ENCODE results near the gene C1orf122.

The C1orf122 gene

DNA sequence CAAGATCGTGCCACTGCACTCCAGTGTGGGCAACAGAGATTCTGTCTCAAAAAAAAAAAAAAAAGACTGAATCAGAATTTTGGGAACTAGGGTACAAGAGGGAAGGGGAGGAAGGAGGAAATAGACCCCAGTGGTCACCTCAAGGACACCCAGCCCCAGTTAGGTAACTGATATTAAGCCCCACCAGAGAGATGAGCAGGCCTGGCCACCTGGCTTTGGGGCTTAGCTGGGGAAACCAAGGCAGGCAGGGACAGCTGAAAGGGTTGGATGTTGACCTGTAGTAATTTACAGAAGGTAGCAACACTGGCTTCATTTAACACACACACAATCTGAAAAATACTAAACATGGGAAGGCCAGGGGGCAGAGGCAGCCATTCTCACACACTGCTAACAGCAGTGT lies 5.2 kb upstream of the C1orf122 start:
- no peak for DNase-seq

DNA sequence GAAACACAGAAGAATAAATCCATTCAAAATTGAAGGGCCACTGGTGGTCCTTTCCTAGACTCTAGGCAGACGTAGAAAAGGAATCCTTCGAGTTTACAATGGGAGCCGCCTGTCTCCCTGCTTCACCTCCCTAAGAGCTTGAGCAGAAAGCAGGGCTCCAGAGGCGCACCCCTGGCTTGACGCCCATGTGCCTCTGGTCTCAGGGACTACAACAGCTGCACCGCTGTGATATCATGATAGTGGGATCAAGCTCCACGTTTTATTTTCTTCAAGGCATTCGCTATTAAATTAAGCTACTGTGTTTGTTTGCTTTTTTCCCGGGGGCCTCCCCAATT lies 403 bp upstream of the C1orf122 start:
- DNase-seq = no peak

DNA sequence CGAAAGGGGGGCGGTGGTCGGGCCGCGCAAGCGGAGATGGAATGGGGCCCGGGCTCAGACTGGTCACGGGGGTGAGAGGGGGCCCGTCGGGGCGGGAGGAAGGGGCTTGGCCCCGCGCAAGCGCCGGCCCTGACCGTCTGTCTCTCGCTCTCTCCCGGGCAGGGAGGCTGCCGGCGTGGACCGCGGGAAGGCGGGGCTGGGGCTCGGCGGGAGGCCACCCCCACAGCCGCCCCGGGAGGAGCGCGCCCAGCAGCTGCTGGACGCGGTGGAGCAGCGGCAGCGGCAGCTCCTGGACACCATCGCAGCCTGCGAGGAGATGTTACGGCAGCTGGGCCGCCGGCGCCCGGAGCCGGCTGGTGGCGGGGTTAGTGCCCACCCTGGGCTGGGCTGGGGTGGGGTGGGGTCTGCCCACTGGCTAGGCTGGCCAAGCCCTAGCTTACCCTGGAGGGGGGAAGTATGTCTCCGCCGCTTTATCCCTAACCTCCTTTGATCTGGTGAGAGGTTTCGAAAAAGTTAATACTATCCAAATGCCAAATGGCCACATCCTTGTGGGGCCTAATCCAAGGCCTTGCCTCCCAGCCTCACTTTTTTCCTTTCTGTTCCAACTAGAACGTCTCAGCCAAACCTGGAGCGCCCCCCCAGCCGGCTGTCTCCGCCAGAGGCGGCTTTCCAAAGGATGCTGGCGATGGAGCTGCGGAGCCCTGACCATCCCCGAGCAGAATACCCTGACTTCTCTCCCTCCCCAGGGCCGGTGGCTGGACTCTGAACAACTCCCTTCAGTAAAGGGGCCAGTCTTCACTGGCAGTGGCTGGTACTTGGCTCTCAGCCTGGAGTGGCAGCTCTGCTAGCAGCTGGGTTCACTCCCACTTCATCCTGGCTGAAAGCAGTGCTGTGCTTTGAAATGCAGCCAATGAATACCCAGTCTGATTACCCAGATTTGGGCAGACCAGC lies 1.1 kb downstream of the C1orf122 start:
- no peak for DNase-seq

DNA sequence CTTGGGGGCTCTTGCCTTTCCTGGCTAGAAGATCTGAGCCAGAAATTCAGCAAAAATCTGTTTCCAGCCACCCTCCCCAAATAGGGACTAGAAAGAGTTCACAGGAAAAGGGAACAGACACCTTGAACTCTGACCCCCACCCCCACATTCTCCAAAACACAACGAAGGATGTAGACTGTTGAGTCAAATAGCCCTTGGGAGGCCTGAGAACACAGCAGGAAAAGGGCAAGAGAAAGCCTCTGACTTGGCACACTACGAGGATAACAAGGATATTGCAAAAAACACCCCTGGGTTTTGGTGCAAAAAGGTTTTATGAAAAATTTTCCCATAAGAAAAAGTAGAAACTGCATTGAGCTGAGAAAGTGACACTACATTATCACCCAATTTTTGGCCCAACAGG lies 2.4 kb downstream of the C1orf122 start:
- no peak for DNase-seq

DNA sequence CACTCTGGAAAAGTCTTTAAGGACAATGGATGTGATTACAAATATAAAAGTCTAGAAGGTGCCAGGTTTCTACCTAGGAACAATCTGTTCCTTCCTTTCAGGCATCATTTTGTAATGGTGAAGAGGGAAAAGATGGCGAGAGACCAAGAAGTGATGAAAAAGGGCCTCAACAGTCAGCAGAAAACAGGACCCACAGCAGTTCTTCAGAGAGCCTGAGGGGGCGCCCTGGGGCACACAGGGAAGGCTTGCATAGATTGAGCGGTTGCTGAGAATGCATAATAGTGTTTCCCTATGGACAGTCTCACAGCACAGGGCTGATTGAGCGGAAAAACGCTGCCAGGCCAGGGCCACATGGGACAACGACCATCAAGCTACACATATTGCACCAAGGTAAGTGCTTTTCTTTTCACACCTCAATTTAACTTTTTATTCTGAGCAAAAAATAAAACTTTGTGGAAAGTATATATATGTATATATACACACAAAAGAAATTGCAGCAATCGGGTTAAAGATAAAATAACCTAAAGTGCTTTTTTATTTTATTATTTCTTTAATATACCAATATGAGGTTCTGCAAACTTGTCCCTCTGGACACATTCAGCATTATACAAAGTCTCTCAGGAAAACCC lies 3.6 kb downstream of the C1orf122 start:
- DNase-seq = peak; percentile 70

DNA sequence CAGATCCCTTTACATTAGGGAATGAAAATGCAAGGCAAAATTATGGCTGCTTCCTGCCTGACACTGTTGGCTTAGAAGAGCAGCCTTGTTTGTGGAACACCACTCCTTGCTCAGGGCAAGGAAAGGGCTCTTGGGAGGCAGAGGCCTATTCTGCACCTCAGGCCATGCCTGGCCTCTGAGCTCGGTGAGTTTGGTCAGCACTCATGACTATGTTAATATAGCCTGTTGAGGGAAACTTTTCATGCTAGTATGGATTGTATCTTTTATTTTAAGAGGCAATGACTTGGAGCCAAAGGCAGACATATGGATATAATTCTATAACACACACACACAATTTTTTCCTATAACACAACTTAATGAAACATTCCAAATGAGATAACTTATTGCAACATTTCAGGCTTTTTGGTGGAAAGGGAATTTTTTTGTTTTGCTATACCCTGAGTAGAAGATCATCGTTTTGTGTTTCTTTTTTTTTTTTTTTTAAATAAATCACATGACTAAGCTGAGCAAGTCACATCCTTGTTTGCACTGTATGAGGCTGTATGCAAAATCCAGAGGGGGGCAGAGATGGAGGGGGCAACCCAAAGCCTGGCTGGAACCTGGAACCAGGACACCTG lies 6.0 kb downstream of the C1orf122 start:
- no peak for DNase-seq

DNA sequence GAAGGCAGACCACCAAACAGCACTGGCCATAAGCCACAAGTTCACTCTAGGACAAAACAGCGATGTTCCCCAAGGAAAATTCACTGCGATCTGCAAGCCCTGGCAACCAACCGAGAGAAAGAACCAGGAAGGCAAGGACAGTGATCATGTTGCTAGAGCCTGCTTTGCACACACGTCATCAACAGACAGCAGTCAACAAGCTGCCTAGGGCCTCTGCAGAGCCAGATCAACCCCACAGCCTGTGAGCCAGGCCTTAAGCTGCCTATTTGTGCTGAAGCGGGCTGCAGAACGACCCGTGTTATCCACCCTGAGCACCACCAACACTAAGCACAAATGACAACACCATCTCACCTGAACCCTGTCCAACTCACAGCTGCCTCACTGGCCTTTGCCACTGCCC lies 6.7 kb downstream of the C1orf122 start:
- no peak for DNase-seq

DNA sequence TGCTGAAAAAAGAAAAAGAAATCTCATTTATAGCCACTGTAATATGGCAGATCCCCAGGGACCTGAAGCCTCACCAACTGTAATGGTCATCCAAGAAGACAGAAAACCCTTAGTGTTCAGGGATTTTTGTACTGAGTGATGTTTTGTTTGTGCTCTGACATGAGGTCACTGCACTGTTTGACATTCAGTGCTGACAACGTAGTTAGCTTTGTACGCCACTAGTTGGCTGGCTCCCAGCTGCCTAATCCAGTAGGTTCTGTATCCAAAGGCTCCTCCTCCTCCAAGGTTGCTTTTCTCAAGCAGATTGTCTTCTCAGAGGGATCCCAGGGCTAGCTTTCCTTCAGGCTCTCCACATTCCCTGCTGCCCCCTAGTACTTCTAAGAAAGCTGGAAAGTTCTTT lies 9.9 kb downstream of the C1orf122 start:
- no peak for DNase-seq

DNA sequence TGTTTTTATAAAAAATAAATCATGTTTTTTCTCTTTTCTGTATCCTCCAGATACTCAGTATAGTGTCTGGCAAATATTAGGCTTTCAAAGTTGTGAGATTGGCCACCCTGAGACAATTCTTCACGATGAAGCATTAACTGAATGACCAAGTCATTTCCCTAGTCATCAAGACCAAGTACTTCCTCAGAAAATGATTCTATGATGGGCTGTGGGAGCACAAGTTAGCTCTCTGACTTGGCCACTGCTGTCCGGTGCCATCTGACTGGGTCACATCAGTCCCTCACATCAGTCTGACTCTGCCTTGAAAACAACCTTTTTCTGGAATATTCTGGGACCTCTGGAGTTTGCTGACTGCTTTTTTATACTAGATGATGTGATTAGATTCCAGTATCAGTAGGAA lies 13.9 kb downstream of the C1orf122 start:
- DNase-seq = no peak

DNA sequence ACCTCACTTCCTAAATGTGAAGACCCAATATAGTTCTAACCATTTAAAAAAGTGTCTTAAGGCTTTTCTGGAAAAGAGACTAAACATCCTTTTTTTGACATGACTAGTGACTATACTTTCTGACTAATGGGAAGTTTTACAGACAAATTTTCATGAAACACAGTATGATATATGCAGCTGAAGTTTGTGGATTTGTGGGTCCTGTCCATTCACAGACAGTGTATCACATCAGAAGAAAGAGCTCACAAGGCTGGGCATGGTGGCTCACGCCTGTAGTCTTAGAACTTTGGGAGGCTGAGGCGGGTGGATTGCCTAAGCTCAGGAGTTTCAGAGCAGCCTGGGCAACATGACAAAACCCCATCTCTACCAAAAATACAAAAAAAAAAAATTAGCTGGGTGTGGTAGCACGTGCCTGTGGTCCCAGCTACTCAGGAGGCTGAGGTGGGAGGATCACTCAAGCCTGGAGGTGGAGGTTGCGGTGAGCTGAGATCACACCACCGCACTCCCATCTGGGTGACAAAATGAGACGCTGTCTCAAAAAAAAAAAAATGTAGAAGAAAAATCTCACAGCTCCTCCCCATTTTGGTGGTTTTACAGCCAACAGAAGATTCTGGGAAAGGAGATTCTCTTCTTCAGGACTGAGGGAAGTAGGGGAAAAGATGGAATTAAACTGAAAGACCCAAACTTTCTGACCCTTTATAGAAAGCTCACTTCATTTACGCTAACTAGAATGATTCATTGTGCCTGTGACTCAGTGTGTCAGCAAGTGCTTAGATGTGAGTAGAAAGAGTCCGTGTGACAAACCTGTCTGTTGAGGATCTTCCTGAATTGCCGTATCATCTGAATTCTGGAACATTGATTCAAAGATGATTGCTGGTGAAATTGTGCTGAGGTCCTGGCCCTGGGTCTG lies 15.6 kb downstream of the C1orf122 start:
- DNase-seq = no peak

DNA sequence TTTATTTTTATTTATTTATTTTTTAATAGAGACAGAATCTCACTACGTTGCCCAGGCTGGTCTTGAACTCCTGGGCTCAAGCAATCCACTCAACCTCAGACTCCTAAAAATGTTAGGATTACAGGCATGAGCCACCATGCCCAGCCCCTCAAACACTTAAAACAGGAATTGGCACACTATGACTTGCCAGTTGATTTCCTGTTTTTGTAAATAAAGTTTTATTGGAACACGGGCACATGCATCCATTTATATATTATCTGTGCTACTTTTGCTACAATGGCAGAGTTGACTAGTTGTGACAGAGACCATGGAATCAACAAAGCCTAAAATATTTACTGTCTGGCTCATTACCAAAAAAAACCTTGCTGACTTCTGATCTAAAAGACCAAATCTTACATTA lies 16.4 kb downstream of the C1orf122 start:
- no peak for DNase-seq

DNA sequence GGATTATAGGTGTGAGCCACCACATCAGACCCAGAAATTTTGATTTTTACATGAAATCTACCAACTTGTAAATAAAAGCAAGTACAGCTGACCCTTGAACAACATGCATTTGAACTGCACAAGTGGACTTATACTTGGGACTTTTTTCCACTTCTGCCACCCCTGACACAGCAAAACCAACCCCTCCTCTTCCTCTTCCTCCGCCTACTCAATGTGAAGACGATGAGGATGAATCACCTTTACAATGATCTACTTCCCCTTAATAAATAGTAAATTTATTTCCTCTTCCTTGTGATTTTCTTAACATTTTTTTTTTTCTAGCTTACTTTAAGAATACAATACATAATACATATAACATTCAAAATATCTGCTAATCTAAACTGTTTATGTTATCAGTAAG lies 17.9 kb downstream of the C1orf122 start:
- DNase-seq = peak; percentile 27

DNA sequence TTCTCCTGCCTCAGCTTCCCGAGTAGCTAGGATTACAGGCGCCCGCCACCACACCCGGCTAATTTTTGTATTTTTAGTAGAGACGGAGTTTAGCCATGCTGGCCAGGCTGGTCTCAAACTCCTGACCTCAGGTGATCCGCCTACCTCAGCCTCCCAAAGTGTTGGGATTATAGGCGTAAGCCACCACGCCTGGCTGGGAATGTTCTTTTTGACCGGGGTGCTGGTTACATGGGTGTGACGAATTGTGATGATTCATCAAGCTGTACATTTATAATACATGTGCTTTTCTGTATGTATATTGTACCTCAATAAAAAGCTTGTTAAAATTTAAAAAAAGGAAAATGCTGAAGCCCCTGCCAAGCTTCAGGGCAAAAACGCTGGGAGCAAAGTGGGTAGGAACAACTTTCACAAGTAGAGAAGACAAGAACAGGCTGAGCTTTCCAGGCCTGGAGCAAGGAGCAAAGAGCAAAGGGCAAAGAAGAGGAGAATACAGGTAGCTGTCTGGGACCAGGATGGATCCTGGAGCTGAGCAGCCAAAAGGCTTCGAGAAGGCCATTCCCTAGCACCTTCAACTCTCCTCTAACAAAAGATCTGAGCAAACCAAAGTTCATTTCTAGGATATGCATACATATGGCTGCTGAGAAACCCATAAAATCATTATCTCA lies 21.0 kb downstream of the C1orf122 start:
- DNase-seq = no peak

DNA sequence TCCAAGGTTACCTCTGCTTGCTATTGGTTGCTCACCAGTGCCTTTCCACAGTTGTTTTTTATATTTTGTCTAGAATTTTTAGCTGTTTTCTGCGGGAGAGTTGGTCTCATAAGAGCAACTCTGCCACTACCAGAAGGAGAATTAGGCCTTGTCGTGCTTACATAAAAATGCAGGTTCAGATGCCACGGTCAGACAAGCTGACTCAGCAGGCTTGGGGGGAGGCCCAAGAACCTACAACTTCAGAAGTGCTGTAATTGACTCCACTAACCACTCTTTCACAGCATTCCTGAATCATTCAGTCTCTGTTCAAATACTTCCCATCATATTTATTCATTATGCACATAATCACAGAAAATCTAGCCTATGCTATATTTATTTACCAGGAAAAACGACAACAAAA lies 23.5 kb downstream of the C1orf122 start:
- DNase-seq = no peak

DNA sequence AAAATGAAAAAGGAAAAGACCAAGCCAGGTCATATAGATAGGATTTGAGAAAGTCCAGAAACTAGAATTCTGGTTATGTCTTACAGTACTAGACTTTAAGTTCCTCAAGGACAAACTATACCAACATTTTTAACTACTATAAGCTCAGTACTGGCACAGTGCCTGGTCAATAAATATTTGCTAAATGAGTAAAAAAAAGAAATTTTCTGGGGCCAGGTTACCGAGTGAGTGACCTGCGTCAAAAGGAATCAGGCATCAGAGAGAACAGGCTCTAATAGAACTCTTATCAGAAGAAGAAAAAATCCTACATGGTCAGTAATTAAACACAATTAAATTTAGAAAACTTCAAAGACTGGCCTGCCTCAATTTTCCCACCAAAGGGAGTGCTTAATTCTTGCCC lies 24.2 kb downstream of the C1orf122 start:
- no peak for DNase-seq

DNA sequence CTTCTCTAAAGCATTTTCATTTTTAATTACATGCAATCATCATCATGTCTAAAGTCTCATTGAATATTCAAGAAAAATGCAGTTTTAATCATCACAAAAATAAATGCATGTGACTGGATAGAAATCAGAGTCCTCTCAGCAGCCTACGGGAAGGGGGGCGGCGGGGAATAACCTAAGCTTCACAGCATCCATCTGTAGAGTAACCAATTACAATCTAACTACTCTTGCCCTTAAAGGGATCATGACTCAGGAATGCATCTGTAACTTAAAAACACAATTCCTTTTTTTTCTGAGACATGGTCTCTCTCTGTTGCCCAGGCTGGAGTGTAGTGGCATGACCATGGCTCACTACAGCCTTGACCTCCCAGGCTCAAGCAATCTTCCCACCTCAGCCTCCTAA lies 29.2 kb downstream of the C1orf122 start:
- DNase-seq = no peak

DNA sequence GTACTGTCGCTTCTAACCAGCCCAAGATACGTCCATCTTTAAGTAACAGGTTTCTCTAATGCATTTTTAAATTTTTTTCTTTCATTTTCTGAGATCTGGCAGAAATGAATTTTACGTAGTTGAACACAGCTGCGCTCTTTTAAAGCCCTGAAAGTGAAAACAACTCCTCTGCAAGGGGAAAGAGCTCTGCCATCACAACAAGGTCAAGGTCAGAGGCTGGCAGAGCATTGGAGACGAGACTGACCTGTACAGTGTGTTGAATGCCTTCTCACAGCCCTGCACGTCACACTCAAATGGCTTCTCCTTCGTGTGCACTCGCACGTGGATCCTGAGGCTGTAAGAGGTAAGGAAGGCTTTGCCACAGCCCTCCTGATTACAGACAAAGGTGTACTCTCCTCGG lies 32.1 kb downstream of the C1orf122 start:
- DNase-seq = no peak

DNA sequence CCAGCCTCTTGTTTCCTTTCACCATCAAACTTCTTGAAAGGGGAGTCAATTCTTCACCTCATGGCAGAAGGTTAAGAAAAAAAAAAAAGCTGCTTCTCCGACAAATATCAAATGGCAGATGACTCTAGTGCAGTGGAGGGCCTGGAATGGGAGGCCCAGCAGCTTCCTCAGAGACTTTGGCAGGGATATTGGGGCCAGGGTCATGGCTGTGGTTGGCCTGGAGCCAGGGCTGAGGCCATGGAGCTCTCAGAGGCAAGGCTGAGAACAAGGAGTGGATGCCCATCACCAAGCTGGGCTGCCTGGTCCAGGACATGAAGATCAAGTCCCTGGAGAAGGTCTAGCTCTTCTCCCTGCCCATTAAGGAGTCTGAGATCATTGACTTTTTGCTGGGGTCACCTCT lies 33.1 kb downstream of the C1orf122 start:
- DNase-seq = no peak

DNA sequence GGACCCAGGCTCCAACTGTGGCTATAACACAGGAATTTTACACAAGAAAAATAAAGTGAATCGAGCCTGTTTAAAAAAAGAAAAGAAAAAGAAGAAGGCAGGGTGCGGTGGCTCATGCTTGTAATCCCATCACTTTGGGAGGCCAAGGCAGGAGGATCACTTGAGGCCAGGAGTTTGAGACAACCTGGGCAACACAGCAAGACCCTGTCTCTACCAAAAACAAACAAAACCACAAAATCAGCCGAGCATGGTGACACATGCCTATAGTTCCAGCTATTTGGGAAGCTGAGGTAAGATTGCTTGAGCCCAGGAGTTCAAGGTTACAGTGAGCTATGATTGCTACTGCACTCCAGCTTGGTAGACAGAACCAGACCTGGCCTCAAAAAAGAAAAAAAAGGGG lies 34.1 kb downstream of the C1orf122 start:
- DNase-seq = no peak

DNA sequence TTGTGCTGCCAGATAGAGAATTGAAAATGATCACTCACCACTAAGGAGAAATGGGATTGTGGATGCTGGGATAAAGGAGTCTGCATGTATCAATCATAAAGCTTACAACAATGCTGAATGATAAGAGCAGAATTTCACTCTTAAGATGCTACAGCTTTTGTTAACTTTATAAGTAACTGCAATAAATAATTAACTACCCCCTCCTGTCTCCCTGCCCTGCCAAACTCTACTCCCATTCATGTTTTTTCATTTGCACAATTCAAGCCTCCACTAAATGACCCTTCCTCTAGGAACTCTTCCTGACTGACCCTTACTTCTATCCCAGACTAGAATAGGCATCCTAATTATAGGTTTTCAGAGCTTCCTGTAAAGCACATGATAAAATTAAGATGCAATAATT lies 36.9 kb downstream of the C1orf122 start:
- DNase-seq = no peak

DNA sequence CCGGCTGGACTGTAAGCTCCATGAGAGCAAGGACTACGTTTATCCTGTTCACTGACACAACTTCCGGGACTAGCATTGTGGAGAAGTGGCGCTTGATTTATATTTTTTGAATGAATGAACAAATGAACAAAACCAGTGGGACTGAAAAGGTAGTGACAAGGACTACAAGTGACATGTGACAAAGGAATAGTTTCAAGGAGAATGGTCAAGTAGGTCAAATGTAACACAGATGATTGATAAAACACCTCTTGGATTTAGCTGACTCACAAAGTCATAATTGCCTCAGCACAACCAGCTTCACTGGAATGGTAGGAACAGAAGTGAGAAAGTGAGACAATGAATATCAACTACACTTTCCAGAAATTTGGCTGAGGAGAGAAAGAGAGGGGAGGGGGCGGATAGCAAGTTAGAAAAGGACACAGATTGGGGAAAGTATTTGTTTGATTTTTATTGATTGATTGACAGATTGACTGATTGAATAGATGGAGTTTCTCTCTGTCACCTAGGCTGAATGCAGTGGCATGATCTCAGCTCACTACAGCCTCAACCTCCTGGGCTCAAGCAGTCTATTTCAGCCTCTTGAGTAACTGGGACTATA lies 37.6 kb downstream of the C1orf122 start:
- DNase-seq = no peak

DNA sequence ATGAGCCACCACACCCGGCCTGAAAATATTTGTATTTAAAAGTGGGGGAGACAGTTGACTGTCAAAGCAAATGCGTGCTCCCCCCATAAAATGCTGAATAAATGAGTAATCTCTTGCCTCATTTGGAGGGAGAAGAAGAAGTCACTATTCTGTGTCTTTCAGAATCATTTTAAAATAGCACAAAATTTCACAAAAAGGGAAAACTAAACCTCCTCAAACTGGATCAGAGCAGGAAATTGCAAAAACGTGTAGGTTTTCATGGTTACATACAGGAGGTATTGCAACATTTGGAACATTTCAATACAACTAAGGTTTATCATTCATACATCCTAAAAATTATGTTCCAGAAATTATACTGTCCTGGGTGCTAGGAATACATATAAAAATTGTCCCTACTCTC lies 38.2 kb downstream of the C1orf122 start:
- DNase-seq = no peak
